Stomach (tissue), 4 donors: ENCODE measurements around the gene ZNF275.

Experiments used
- CTCF ChIP-seq, 7 experiments: fragments of 450-650 bp in 4 of 7; fragments of 200-600 bp in 3 of 7; sonication (generic) in 3 of 7; IDR thresholded peaks; one replicate each; pipeline ENCODE4 v1.5.1; 2016 to 2019; ENCODE audit warnings: antibody characterized with exemption in 7 of 7, control low read depth in 2 of 7, mild to moderate bottlenecking in 1 of 7
- POLR2A ChIP-seq, 4 donors: fragments of 450-650 bp; IDR thresholded peaks; one replicate each; pipeline ENCODE4 v1.6.1; 2016; ENCODE audit warnings: antibody characterized with exemption in 4 of 4, control low read depth in 2 of 4, mild to moderate bottlenecking in 1 of 4, moderate library complexity in 1 of 4
- POLR2AphosphoS5 ChIP-seq, 3 donors: sonication (generic); formaldehyde crosslinking; IDR thresholded peaks; one replicate each; pipeline ENCODE4 v1.6.1; 2016; ENCODE audit warnings: antibody characterized with exemption in 3 of 3

- TF ChIP-seq POLR2AphosphoS5 (IDR thresholded peaks at IDR 0.05) (no peak), CTCF (IDR thresholded peaks at IDR 0.05) (no peak), POLR2A (IDR thresholded peaks at IDR 0.05) (no peak)
These were observed 45.6 kb downstream of the ZNF275 start for GRCh38 chrX:153379508-153379907.
